Measurements from ENCODE around the gene ADARB2.
"Not testable (repeated sequence)": the region's sequence is repeated elsewhere in the genome, so short reads cannot be mapped to it uniquely, and the experiment has no call there.

The ADARB2 gene

DNA sequence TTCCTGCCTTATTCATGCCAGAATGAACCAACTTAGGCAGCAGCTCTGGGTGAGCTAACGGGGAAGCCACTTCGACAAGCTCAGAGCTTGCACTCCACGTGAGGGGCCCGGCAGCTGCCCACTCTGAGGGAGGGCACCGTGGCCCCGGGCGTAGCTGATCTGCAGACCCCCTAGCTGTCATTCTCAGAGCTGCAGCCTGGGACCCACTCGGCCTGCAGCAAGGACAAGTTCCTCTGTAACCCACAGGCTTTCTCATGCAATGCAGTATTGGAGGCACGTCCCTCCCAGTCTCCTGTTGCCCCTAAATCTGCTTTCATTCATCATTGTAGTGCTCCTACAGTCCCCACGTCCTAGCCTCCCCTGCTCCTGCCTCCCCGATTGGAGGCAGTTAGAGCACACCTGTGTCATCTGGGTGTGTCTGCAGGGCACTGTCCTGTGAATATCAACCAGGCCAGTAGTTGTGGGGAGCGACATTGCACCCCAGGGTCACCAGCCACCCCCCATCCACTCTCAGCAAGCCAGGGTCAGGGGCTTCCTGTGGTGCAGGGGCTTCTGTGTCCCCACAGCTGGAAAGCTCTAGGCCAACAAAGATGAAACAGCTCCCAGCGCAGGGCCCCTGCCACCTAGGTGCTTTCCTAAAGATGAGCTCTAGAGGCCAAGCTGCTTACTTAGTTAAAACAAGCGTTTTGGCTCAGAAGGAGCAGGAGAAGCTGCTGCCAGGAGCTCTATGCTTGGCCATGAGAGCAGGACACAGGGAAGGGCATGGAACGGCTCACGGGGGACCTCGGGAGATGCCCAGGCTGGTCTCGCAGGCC, 333.6 kb downstream of the ADARB2 start:
- no peaks in the 10 kb centered on the region for H3K4me1 ChIP-seq (ENCODE audit: control insufficient read depth in 1 of 2, insufficient read depth in 2 of 2, low read length in 2 of 2)
- no peaks in the 10 kb centered on the region for H3K36me3 ChIP-seq (ENCODE audit: control insufficient read depth in 1 of 2, insufficient read depth in 2 of 2, low read length in 2 of 2)
- no peaks in the 10 kb centered on the region for H3K9me3 ChIP-seq (ENCODE audit: control insufficient read depth in 1 of 2, low read length in 2 of 2)
- no peaks in the 10 kb centered on the region for H3K27me3 ChIP-seq (ENCODE audit: low read depth, low read length)
- no peak overlapping the region for H3K27ac ChIP-seq (ENCODE audit: low read length)
- H3K4me3 ChIP-seq (ENCODE audit: low read depth in 1 of 2, low read length in 2 of 2), result no peak overlapping the region

DNA sequence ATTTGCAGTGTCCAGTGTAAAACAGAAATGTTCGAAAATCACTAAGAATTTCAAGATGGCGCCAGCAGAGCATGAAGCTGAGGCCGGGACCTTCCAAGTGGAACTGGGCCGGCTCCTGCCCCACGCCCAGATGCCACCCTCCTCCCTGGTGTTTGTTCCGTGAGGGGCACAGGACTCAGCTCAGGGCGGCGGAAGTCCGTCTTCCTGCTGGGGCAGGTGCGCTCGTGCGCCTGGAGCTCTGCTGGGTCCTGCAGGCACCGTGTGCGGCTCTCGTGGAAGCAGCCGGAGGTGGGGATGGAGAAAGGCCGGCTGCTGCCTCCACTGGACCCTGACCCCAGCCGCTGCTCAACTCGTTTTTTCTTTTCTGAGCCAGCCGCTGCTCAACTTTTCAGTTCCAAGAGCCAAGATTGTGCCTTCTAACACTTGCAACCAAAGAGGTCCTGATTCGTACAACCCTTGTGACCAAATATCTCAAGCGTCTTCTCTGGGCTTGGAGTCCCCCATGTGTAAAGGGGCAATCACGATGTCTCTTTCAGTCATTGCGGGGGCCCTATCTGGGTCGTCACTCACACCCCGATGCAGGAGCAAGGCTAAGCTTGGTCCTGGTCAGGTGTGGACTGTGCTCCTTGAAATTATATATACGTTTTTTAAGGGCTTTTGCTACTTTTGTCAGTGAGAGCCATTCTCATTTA, 334.4 kb downstream of the ADARB2 start:
- Histone ChIP-seq H3K4me3 (ENCODE audit: low read depth in 1 of 2, low read length in 2 of 2) (no peak overlapping the region), H3K4me1 (ENCODE audit: control insufficient read depth in 1 of 2, insufficient read depth in 2 of 2, low read length in 2 of 2) (no peaks in the 10 kb centered on the region), H3K36me3 (ENCODE audit: control insufficient read depth in 1 of 2, insufficient read depth in 2 of 2, low read length in 2 of 2) (no peaks in the 10 kb centered on the region), H3K27ac (ENCODE audit: low read length) (no peak overlapping the region), H3K9me3 (ENCODE audit: control insufficient read depth in 1 of 2, low read length in 2 of 2) (no peaks in the 10 kb centered on the region), H3K27me3 (ENCODE audit: low read depth, low read length) (no peaks in the 10 kb centered on the region)

DNA sequence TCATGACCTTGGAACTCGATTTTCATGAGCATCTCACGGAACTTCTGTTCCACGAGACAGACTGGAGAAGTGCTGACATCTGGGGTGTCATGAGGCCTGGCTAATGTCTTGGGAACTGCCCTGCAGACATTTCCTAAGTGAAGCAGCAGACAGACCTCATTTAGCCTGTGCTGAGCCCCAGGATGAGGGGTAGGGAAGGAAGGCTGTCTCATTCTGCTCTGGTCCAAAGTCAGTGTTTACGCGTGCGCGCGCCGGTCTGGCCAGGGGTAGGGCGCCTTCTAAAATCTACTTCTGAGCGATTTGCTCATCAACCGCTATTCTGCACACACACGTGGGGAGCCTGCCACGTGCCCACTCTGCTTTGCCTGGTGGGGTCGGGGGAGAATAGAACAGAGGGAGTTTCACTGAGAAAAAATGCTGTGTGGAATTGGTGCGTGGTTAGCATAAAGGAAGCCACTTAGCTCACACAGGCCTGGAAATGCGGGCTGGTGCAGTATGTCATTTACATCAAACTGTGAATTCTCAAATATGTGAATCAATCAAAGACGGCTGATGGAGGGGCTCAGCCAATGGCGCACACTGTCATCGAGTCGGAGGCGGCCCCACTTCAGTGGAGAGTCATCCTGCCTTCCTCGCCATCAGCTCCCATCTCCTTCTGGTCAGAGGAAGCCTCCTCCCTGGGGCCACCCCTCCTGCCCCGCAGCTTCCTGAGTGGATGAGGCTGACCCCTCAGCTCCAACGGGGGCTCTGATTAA, 335.1 kb downstream of the ADARB2 start:
- Histone ChIP-seq H3K4me1 (ENCODE audit: control insufficient read depth in 1 of 2, insufficient read depth in 2 of 2, low read length in 2 of 2) (no peaks in the 10 kb centered on the region), H3K4me3 (ENCODE audit: low read depth in 1 of 2, low read length in 2 of 2) (no peak overlapping the region), H3K9me3 (ENCODE audit: control insufficient read depth in 1 of 2, low read length in 2 of 2) (no peaks in the 10 kb centered on the region), H3K36me3 (ENCODE audit: control insufficient read depth in 1 of 2, insufficient read depth in 2 of 2, low read length in 2 of 2) (no peaks in the 10 kb centered on the region), H3K27ac (ENCODE audit: low read length) (no peak overlapping the region), H3K27me3 (ENCODE audit: low read depth, low read length) (no peaks in the 10 kb centered on the region)

DNA sequence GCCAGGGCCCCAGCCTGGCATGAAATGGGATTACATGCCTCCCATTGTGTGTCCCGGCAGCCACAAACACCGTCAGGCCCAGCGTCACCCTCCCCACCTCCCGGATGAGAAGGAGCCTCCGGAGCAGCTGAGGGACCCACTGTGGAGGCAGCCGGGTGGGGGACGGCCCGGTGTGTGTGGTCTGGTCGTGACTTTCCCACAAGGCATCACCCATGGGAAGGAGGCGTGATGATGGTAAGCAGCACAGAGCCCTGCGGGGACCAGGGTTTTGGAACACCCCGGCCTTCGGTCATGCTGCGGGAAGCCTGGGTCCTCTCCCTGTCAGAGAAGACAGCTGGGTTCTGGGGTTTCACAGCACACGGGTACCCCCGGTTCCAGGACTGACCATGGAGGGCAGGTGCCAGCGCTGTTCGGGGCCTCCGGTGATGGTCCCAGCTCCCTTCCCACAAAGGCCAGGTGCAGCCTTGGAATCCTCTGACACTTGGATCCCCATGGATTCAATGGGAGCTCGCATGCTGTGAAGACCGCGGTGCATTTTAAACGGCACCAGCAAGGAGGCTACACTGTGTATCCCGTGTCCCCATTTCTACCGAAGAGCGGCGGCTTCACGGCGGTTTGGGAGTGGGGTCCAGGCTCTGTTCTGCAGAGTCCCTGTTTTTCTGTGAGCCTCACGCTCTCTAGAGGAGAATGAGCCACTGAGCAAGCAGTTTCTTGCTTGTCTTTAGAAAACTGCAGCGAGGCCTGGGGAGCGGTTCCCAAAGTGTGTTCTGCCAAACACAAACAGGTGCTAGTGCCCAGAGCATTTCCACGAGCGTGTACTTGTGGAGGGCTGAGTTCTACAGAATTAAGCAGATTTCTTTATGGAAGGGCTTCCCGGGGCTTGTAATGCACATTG, 336.0 kb downstream of the ADARB2 start:
- Histone ChIP-seq H3K4me1 (ENCODE audit: control insufficient read depth in 1 of 2, insufficient read depth in 2 of 2, low read length in 2 of 2) (no peaks in the 10 kb centered on the region), H3K27me3 (ENCODE audit: low read depth, low read length) (no peaks in the 10 kb centered on the region), H3K36me3 (ENCODE audit: control insufficient read depth in 1 of 2, insufficient read depth in 2 of 2, low read length in 2 of 2) (no peaks in the 10 kb centered on the region)

DNA sequence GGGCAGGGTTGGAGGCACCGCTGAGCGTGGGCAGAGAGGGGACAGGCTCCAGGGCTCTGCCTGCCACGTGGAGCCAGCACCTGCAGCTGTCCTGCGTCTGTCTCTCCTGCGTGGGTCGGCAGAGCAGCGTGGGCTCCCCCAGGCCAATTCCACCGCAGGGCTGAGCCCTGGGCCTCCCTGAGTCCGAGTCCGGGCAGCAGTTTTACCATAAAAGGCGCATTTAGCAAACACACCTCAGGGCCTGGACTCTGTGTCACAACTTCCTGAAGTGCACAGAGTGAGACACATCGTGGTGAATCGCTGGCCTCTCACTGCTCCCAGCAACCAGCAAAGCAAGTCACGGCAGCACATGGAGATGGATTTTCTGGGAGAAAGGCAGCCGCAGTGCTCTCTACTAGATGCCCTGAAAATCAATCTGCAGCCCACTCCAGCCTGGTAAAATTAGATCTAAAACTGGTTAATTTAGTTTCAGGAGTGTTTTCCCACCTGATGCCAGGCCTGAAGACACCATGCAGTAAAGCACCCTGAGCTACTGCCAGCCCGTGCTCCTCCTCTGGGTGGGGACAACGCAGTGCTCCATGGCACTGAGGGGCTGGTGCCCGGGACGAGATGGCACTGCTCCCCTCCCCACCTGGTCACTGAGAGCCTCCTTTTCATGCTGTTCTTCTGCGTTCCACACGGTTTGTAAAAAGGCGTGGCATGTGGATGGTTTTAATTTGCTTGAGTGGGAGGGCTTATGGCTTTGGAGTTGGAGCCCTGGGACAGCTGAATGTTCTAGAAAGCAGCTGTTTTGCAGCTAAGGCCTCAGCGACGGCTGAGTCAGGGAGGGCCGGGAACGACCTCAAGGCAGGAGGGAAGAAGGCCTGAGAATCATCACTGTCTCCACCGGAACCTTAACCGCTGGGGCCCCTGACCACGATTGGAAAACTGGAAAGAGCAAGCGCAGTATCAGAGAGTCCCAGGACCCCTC, 336.9 kb downstream of the ADARB2 start:
- Histone ChIP-seq H3K27ac (ENCODE audit: low read length) (no peak overlapping the region), H3K27me3 (ENCODE audit: low read depth, low read length) (no peaks in the 10 kb centered on the region), H3K4me1 (ENCODE audit: control insufficient read depth in 1 of 2, insufficient read depth in 2 of 2, low read length in 2 of 2) (no peaks in the 10 kb centered on the region), H3K36me3 (ENCODE audit: control insufficient read depth in 1 of 2, insufficient read depth in 2 of 2, low read length in 2 of 2) (no peaks in the 10 kb centered on the region), H3K9me3 (ENCODE audit: control insufficient read depth in 1 of 2, low read length in 2 of 2) (no peaks in the 10 kb centered on the region), H3K4me3 (ENCODE audit: low read depth in 1 of 2, low read length in 2 of 2) (no peak overlapping the region)

More for the DNA sequence above, 336.0 kb downstream of the ADARB2 start:
- no peak overlapping the region for H3K4me3 ChIP-seq (ENCODE audit: low read depth in 1 of 2, low read length in 2 of 2)
- H3K27ac ChIP-seq (ENCODE audit: low read length), result no peak overlapping the region
- H3K9me3 ChIP-seq (ENCODE audit: control insufficient read depth in 1 of 2, low read length in 2 of 2), result no peaks in the 10 kb centered on the region

DNA sequence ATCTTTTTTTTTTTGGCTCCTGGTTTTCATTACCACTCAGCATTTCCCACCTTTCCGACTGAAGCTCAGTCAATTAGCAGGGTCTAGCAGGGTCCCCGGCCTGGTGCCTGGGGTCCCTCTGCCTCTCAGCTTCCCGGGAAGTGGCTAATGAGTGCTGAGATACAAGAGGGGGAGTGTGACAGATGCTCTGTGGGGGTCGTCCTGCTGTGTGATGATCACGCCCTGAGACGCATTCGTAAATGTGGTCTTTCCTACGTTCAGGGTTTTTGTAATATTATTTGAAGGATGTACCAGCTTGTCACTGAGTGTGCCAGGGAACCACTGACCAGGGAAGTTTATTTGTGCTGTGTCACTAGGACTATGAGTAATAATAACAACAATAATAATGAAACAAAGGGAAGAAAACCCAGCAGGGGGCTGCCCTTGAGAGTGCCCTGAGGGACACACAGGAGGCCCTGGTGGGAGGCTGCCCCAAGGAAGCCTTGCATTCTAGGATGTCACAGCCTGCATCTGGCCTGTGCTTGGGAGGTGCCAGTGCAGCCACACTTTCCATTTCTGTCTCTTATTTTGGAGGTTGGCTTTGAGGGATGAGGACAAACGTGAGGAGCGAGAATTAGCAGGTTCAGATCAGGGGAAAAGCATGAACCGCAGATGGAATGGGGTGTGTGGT, 337.8 kb downstream of the ADARB2 start:
- H3K27ac ChIP-seq (ENCODE audit: low read length), result no peak overlapping the region
- H3K4me1 ChIP-seq (ENCODE audit: control insufficient read depth in 1 of 2, insufficient read depth in 2 of 2, low read length in 2 of 2), result no peaks in the 10 kb centered on the region
- no peaks in the 10 kb centered on the region for H3K36me3 ChIP-seq (ENCODE audit: control insufficient read depth in 1 of 2, insufficient read depth in 2 of 2, low read length in 2 of 2)
- H3K4me3 ChIP-seq (ENCODE audit: low read depth in 1 of 2, low read length in 2 of 2), result no peak overlapping the region
- no peaks in the 10 kb centered on the region for H3K9me3 ChIP-seq (ENCODE audit: control insufficient read depth in 1 of 2, low read length in 2 of 2)
- no peaks in the 10 kb centered on the region for H3K27me3 ChIP-seq (ENCODE audit: low read depth, low read length)

DNA sequence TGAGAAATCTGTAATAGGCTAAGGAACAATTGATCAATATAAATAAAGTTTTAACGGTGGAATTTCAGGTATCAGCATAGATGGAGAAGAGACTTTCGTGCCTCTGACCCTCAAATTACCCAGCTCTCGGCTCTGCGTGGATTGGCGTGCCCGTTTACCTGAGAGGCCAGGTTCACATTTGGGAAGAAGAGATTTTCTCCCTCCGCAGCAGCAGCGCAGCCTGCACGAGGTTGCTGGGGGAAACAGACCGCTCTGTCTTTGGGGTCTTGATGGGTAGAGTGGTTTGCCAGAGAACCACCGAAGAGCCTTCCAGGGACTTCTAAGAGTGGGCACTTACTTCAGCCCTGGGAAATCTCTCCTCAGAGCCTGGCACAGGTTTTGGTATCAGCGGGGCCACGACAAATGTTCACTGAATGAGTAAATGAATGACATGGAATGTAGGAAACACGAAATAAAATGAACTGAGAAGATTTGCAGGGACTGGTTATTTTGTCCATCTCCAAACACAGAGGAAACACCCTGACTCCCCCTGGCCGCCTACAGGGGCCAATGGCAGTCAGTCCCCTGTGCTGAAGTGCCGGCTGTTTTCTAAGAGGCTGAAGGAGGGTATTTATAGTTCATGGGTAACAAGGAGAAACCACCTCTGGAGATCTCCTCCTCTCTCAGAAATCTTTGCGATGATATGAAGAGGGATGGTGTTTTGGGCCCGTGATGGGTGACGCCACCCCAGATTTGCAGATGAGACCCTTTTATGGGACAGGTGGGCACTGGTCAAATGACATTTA, 338.5 kb downstream of the ADARB2 start:
- H3K27me3 ChIP-seq (ENCODE audit: low read depth, low read length), result no peaks in the 10 kb centered on the region
- H3K27ac ChIP-seq (ENCODE audit: low read length), result no peak overlapping the region
- H3K4me3 ChIP-seq (ENCODE audit: low read depth in 1 of 2, low read length in 2 of 2), result no peak overlapping the region
- no peaks in the 10 kb centered on the region for H3K9me3 ChIP-seq (ENCODE audit: control insufficient read depth in 1 of 2, low read length in 2 of 2)
- H3K36me3 ChIP-seq (ENCODE audit: control insufficient read depth in 1 of 2, insufficient read depth in 2 of 2, low read length in 2 of 2), result no peaks in the 10 kb centered on the region
- no peaks in the 10 kb centered on the region for H3K4me1 ChIP-seq (ENCODE audit: control insufficient read depth in 1 of 2, insufficient read depth in 2 of 2, low read length in 2 of 2)

DNA sequence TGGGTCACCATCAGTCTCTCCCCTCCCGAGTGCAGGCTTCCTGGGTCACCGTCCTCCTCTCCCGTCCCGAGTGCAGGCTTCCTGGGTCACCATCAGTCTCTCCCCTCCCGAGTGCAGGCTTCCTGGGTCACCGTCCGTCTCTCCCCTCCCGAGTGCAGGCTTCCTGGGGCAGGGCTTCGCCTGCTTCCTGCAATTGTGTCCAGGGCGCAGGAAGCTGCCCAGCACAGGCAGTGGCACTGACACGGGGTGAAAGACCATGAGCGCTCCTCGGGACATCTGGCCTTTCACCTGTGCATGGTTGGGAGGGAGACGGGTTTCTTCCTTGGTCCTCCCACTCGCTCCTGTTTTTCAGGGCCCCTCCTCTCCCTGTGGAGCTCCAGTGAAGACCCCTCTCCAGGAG, 339.2 kb downstream of the ADARB2 start:
- H3K4me3 ChIP-seq (ENCODE audit: low read depth in 1 of 2, low read length in 2 of 2); H3K9me3 ChIP-seq (ENCODE audit: control insufficient read depth in 1 of 2, low read length in 2 of 2); H3K36me3 ChIP-seq (ENCODE audit: control insufficient read depth in 1 of 2, insufficient read depth in 2 of 2, low read length in 2 of 2); H3K27ac ChIP-seq (ENCODE audit: low read length); H3K27me3 ChIP-seq (ENCODE audit: low read depth, low read length); H3K4me1 ChIP-seq (ENCODE audit: control insufficient read depth in 1 of 2, insufficient read depth in 2 of 2, low read length in 2 of 2): not testable (repeated sequence)

DNA sequence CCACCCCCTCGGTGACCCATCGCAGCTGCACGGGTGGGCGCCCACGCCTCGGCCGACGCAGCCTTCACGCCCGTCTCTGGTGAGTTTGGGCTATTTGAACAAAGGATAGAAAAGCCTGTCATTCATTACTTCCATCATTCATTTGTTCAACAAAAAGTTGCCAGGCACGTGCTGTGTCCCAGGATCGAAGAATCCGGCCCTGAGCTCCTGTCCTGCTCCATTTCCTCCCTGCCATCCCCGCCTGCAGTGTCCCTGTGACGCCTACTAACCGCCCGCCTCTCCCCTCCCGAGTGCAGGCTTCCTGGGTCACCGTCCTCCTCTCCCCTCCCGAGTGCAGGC, 341.1 kb downstream of the ADARB2 start:
- Histone ChIP-seq H3K4me3 (ENCODE audit: low read depth in 1 of 2, low read length in 2 of 2) (no peak overlapping the region), H3K27ac (ENCODE audit: low read length) (no peak overlapping the region), H3K36me3 (ENCODE audit: control insufficient read depth in 1 of 2, insufficient read depth in 2 of 2, low read length in 2 of 2) (no peaks in the 10 kb centered on the region), H3K27me3 (ENCODE audit: low read depth, low read length) (no peaks in the 10 kb centered on the region), H3K9me3 (ENCODE audit: control insufficient read depth in 1 of 2, low read length in 2 of 2) (no peaks in the 10 kb centered on the region), H3K4me1 (ENCODE audit: control insufficient read depth in 1 of 2, insufficient read depth in 2 of 2, low read length in 2 of 2) (no peaks in the 10 kb centered on the region)

Measured in muscle layer of duodenum (tissue), 2 donors.